Suppressor macrophage (primary cell): Measurements from ENCODE around the gene BMPR1A.

Experiments
- DNase-seq, 4 experiments: peaks; one replicate each; pipeline ENCODE4 v3.0.0-alpha.2; 2020 to 2022

The BMPR1A gene

GRCh38 chr10:86765548-86765947 is 9.1 kb downstream of the BMPR1A start:
- DNase-seq = no peak

DNA sequence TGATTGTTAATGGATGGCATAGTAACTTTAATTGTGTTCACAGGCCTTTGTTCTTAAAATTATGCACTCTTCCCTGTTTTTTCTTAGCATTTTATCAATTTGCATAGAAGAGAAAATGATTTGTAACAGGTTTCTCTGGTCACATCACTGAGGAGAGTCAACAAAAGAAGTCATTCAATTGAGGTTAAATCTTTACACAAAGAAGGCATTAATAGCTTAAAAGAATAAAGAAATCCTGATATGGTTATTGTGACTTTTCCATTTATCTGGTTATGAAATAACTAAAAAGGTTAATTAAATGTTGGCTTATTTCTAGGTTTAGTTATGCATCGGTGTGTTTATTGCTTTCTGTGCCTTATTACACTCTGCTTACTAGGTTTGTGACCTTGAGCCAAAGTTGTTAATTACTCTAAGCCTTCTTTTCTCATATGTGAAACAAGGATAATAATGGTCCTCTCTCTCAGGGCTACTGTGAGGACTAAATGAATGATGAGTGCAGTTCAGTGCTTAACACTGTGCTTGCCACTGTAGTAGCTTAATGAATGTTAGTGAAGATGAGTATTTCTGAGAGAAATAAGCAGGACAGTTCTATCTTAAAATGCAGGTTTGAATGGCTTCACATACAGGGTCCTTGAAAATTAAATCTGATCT is 12.1 kb downstream of the BMPR1A start:
- no peak for DNase-seq

GRCh38 chr10:86769991-86770390 is 13.6 kb downstream of the BMPR1A start:
- DNase-seq = no peak

- DNase-seq = no peak
These were observed 14.1 kb downstream of the BMPR1A start for GRCh38 chr10:86770412-86770960.

GRCh38 chr10:86773498-86773897 is 17.1 kb downstream of the BMPR1A start:
- no peak for DNase-seq

DNA sequence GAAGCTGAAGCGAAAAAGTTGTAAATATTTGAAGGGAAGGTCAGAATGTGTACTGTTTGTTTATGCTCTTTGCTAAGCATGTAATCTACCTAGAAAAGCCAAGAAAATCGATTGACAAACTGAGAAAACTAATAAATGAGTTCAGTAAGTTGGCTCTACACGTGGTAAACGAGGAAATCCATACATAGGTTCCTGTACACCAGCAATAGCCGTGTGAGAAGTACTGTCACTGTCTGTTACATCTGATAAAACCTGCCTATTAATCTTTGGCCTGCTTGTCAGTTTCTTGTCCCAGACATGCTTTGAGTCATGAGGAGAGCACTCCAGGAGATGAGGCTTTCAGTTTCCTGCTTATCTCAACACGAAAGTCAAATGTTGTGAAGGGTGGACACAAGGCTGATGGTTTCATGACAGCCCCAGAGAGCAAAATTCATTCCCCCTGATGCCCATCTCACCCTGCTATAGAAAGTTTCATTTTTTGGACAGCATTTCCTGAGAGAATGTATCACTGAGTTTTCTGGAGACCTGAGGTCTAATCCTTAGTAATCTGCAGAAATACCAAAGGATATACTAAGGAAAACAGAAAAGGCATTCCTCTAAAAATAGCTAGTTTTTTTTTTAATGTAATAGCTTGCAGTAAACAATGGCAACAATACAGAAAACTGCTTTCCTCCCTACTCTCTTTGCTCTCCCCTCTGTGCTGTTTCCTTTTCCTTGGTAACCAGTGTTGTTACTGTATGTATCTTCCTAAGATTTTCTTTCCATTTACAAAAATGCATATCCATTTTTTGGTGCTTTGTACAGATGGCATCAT is 18.8 kb downstream of the BMPR1A start:
- DNase-seq = no peak

GRCh38 chr10:86775870-86776180 is 19.4 kb downstream of the BMPR1A start:
- DNase-seq = no peak

DNA sequence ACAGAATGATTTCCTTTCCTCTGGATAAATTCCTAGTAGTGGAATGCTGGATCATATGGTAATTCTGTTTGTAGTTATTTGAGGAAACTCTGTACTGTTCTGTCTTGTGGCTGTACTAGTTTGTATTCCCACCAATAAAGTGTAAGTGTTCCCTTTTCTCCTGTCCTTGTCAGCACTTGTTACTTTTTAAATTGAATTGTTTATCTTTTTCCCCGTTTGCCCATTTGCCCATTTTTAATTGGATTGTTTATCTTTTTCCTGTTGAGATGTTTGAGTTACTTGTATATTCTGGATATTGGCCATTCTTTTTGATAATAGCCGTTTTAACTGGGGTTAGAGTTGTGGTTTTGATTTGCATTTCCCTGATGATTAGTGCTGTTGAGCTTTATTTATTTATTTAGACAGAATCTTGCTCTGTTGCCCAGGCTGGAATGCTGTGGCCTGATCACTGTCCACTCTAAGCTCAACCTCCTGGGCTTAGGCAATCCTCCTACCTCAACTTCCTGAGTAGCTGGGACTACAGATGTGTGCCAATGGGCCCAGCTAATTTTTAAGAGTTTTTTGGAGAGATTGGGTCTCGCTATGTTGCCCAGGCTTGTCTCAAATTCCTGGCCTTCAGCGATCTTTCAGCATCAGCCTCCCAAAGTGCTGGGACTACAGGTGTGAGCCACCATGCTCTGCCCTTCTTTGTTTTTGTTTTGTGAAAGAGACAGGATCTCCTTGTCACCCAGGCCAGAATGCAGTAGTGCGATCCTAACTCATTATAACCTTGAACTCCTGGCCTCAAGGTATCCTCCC is 23.0 kb downstream of the BMPR1A start:
- no peak for DNase-seq

DNA sequence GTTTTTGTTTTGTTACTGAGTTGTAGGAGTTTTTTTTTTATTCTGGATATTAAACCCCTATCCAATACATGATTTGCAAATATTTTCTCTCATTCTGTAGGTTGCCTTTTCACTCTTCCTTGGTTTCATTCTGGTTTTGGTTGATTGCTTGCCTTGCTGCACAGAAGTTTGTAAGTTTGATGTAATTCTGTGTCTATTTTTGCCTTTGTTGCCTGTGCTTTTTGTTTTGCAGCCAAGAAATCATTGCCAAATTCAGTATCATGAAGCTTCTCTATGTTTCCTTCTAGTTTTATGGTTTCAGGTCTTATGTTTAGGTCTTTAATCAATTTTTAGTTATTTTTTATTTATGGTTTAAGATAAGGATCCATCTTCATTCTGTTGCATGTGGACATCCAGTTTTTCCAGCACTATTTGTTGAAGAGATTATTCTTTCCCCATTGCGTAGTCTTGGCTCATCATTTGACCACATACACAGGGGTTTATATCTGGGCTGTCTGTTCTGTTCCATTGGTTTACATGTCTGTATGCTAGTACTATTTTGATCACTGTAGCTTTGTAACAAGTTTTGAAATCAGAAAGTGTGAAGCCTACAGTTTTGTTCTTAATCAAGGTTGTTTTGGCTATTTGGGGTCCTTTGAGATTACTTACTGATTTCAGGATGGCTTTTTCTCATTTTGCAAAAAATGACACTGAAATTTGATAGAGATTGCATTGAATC is 26.4 kb downstream of the BMPR1A start:
- DNase-seq = no peak

DNA sequence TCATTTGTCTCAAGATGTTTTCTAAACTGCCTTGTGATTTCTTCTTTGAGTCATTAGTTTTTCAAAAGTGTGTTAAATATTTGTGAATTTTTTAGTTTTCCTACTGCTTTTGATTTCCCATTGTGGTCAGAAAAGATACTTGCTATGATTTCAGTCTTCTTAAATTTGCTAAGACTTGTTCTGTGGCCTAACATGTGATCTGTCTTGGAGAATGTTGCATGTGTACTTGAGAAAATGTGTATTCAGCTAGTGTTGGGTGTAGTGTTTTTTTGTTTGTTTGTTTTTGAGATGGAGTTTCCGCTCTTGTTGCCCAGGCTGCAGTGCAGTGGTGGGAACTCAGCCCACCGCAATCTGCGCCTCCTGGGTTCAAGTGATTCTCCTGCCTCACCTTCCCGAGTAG is 28.6 kb downstream of the BMPR1A start:
- DNase-seq = no peak

DNA sequence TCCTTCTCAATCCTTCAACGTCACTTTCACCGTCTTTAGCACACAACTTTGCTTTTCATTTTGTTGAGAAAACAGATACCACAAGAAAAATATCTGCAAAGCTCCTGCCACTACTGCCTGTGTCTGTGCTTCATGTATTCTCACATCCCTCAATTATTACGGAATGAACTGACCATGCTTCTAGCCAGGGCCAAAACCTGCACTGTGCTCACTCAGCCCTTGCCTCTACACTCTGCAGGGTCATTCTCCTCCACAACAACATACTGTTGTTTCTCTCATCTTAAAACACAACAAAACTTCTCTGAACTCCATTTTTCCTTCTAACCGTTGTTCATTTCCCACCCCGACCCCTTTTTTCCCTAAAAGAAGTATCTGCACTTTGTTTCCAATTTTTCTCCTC is 29.5 kb downstream of the BMPR1A start:
- no peak for DNase-seq

DNA sequence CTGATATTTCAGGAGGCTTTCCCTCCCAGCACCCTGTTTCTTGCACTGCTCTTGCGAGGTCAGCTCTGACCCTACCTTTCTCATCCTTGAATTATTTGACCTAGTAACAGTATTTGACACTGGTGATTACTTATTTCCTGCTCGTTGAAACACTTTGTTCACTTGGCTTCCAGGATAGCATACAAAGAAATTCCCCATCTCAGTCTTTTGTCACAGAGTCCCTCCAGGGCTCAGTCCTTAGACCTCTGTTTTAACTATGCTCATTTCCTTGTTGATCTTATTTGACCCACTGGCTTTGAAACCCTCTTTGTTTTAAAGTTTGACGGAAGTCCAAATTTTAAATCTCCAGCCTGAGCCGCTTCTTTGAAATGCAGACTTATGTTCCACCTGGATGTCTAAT is 29.9 kb downstream of the BMPR1A start:
- DNase-seq = no peak

GRCh38 chr10:86790394-86790793 is 34.0 kb downstream of the BMPR1A start:
- no peak for DNase-seq

GRCh38 chr10:86792461-86793167 is 36.2 kb downstream of the BMPR1A start:
- no peak for DNase-seq

GRCh38 chr10:86793696-86794095 is 37.3 kb downstream of the BMPR1A start:
- DNase-seq = no peak

DNA sequence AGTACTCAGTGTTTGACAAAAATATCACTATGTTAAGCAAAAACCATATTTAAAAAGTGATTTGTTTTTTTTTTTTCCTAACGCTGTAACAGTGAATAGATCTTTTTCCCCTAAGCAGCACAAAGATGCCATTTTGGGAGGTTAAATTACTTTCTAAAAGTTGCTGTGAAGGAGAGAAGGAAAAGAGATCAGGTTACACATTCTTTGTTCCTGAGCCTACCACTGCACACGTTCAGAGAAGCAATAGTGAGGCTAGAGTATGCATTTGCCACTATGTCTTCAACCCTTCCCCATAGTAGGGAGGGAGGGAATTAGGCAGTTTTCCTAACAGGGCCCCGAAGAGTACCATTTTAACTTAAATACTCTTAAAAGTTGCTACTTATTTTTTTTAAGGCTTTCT is 38.9 kb downstream of the BMPR1A start:
- no peak for DNase-seq

GRCh38 chr10:86798025-86798424 is 41.6 kb downstream of the BMPR1A start:
- no peak for DNase-seq

GRCh38 chr10:86798611-86799010 is 42.2 kb downstream of the BMPR1A start:
- DNase-seq = no peak

DNA sequence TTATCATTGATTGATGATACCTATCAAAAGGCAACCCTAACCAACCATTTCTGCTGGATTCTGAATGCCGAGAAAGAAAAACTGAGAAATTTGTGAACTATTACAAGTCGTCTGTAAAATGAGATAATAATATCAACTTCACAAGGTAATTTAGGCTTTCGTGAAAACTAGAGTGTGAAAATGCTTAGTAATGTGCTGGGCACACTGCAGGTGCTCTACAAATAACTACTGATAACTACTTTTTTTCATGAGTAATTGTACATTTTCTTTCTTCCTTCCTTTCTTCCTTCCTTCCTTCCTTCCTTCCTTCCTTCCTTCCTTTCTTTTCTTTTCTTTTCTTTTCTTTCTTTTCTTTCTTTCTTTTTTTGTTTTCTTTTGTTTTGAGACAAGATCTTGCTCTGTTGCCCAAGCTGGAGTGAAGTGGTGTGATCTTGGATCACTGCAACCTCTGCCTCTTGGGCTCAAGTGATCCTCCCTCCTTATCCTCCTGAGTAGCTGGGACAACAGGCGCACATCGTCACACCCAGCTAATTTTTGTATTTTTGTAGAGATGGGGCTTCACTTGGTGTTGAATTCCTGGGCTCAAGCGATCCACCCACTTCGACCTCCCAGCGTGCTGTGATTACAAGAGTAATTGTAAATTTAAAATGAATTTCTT is 42.9 kb downstream of the BMPR1A start:
- DNase-seq = no peak

DNA sequence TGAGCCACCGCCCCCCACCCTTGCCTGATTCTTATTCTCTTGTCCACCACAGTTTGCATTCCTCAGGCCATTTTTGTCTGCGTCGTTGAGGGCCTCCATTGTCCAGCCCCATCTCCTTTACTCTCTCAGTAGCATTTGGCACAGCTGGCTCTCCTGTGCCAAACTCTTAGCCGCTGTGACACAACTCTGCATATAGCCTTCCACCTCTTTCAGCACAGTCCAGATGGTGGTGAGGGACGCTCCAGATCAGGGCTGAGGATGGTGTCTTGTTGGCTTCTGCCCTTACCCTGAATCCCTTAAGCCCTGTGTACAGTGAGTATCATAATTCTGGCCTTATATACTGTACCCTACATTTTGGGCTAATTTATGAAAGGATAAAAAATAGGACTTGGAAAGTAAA is 45.6 kb downstream of the BMPR1A start:
- no peak for DNase-seq

DNA sequence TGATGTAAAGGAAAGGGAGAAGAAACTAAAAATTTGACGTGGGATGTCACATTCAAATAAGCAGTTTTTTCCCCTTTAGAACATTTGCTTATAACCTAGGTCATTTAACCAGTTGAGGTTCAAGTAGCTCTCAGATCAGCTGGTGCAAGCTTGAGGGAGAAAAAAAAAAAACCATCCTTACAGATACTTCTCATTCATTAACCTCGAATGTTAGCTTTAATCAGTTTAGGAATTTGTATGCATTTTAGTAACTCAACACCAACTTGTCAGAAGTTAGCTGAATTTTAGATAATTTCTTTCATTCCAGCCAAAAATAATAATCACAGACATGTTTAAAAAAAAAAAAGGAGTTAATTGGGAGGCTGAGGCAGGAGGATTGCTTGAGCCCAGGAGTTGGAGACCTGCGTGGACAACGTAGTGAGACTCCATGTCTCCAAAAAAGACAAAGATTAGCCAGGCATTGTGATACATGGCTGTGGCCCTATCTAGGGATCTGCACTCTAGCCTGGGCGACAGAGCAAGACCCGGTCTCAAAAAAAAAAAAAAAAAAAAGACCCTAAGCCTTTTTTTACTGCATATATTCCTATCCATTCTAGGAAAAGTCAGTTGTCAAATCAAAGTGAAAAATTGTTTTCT is 46.2 kb downstream of the BMPR1A start:
- no peak for DNase-seq
